Posterior vena cava (tissue), 2 donors: ENCODE data around the gene ZZZ3. TPM values are rescaled to one million over a fixed set of nuclear protein-coding genes. Genes with fewer than 3 reads are reported as not detected.

Source experiments
- DNase-seq: peaks from one replicate; pipeline ENCODE4 v3.0.0-alpha.2; 2020; ENCODE audit warnings: low spot score
- intact Hi-C, 2 donors: fragments of 100-400 bp; cut with DNase I; formaldehyde crosslinking; loops; one replicate each; pipeline versions ENCODE4 v1.14.1 to v1.14.2; 2022 to 2023
- total RNA-seq, 2 donors: library from RNA; stranded (reverse); fragmentation: NEBNext Ultra II Directional; extraction: Animal tissue kit (Norgen Biotek cat#: 25700); gene quantifications; one replicate each; pipeline ENCODE4 v1.2.1, GENCODE V29; 2021
- donor health status: DM: yes; HTN: yes; CAD: no.
- donor health status: DM: yes; HTN: yes; CAD: no.

ZZZ3 gene
- total RNA-seq, 2 donors from 2014 or later, result 39.0 to 42.3 TPM

GRCh38 chr1:77636864-77637263 lies 45.6 kb downstream of the ZZZ3 start:
- intact Hi-C loops, result loop anchor here in 1 of 2 donors (10.0 kb wide), 1 partner anchor 1738 kb away; no protein-coding TSS in a partner anchor

More at GRCh38 chr1:77636864-77637263, 45.6 kb downstream of the ZZZ3 start:
- no peak for DNase-seq

Other genes starting within 250 kb of the ZZZ3 start
- gene USP33, start 77.2 kb upstream of the ZZZ3 start, total RNA-seq, result 10 to 100 TPM; 61.5 to 64.9 TPM
- gene MIGA1, start 97.0 kb upstream of the ZZZ3 start, total RNA-seq, result 10 to 100 TPM; 16.7 to 20.4 TPM
- 100 to 1,000 TPM; 111 to 202 TPM for gene NEXN, start 206.0 kb upstream of the ZZZ3 start, total RNA-seq